Femur (tissue), 1 donor: ENCODE data around the gene STX8.

Experiments used
- DNase-seq: peaks from one replicate; pipeline ENCODE4 v3.0.0-alpha.2; 2017

The STX8 gene

DNA sequence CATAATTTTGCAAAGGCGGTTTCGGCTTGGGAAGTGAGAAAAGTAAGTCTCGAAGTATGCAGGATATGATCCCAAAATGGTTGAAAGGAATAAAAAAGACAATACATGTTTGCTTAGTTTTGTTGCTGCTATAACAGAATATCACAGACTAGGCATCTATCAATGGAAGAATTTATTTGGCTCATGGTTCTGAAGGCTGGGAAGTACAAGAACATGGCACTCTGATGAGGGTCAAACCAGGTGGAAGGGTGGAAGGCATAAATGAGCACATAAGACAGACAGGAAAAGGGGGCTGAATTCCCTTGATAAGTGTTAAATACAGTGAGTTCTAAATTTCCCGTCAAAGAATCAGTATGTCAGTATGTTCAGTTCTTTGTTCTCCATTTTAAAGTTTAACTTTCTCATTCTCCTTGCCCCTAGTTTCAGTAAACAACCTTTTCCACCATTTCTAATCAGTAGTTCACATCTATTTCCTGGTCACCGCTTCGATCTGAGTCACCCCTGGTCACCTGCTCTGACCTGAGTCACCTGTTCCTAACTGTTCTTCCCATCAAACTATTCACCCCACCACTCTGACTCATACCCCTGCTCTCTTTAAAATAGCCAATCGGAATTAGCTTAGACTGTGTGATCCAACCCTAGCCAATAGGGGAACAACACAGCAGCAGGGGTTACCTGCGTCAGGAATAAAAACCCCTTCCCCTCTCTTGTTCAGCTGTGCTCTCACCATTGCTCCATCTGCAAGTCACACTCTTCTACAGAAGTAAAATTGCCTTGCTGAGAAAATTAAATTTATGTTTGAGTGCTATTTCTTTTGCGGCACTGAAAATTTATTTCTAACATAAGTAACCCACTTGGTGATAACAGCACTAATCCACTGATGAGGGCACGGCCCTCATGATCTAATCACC is 240.8 kb downstream of the STX8 start:
- no peak for DNase-seq

DNA sequence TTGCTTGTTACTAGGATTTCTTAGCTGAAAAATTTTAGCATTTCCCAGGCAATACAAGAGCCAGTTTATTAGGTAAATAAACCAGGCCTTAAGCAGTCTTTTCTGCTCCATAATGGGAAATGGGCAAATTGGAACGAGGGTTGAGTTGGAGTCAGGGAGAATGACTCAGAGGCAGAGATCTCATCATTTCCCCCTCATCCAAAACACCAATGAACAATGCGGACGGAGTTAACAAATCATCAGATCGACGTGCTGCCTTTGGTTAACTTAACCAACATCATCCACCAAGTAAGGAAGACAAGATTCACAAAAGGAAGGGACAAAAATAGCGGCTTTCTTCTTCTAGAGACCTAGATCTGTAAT is 243.5 kb downstream of the STX8 start:
- no peak for DNase-seq

GRCh38 chr17:9331279-9332131 is 244.1 kb downstream of the STX8 start:
- DNase-seq = peak; percentile 31

DNA sequence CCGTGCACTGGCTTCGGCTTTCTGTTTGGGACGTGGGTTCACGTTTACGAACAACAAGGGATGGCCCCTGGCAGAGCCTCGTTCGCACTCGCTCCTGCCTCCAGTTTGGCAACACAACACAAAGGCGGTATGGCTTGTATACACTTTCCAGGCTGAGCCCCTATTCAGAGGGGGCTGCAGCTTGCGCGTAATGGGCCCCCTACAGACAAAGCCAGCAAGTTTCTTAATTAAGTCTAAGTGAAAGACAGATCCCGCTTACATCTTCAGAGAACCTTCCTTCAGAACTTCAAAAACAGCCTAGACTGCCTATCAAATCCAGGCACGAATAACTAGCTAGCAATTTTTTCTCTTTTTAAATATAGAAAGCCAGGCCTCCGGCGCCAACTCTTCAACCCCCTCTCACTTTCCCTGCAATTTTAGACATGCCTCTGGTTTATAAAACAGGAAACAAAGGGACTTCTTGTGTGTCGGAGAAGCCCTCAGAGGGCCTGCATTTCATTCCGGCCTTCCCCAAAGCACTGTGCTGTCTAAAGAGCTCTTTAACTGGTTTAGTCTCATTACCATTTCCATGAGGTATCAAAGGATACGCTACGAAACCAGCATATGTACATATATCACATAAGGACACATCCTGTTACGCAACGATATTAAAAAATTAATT is 244.9 kb downstream of the STX8 start:
- DNase-seq = no peak

GRCh38 chr17:9330141-9330540 is 245.5 kb downstream of the STX8 start:
- no peak for DNase-seq

- DNase-seq = peak; percentile 43
Measured at GRCh38 chr17:9329251-9329921, 246.2 kb downstream of the STX8 start.

GRCh38 chr17:9324864-9325263 is 250.8 kb downstream of the STX8 start:
- no peak for DNase-seq

GRCh38 chr17:9322326-9322725 is 253.3 kb downstream of the STX8 start:
- no peak for DNase-seq

- DNase-seq = no peak
Measured at GRCh38 chr17:9321890-9322289, 253.7 kb downstream of the STX8 start.

DNA sequence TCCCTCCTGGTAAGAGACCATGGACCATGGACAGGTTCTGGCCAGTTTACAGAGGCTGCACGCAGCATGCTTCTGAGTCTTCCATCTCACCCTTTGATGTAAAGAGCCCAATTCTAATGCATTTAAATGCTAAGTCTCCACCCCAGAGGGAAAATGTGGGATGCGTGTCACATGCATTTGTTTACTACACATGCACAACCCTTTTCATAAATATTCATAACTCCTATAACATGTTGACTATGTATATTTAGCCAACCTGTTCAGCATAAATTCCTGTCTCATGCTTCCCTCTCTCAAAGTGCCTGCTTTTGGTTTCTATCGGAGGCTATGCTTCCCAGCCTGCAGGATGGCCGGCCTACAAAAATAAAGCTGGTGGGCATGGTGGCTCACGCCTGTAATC is 260.3 kb downstream of the STX8 start:
- DNase-seq = no peak

DNA sequence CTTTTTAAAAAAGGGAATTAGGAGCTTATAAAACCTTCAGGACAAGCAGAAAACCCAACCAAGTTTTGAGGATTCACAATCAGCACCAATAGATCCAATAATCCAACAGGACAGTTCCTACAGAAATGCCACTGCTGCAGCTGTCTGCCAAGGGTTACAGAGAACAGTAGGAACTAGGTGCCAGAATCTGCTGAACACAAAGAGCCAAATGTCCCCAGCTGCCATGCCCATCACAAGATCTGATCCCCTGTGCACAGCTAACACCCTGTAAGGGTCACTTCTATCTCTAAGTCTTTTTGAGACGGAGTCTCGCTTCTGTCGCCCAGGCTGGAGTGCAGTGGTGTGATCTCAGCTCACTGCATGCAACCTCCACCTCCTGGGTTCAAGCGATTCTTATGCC is 262.3 kb downstream of the STX8 start:
- peak; percentile 35 for DNase-seq

- no peak for DNase-seq
Measured at GRCh38 chr17:9309216-9309615, 266.4 kb downstream of the STX8 start.

DNA sequence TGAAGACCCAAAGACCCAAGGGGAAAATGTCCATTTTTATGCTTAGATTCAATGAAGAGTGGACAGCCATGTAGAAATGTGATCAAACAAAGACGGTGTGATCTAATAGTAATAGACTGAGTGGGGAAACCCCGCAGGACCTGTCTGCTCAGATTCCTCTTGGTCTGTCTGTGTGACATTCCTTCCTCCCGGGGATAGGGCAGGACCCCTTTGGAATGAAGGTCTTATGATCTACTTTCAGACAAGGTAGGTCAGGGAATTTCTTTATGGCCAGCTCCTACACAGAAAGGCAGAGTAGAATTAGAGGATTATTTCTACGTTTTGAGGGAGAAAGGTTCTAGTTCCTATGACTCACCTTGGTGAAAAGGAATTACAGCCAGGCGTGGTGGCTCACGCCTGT is 267.6 kb downstream of the STX8 start:
- DNase-seq = no peak

- DNase-seq = no peak
Measured at GRCh38 chr17:9307313-9307998, 268.2 kb downstream of the STX8 start.

DNA sequence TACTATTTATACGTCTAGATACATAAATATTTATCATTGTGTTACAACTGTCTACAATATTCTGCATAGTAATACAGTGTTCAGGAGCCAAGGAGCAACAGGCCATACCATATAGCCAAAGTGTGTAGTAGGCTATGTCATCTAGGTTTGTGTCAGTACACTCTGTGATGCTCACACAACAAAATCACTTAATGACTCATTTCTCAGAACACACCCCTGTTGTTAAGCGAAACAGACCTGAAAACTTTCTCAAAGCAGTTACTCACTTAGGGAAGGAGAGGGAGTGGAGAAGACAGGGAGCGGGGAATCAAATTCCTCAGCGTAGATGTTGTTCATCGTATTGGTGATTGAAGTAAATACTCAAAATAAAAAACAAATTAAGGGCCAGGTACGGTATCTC is 269.5 kb downstream of the STX8 start:
- DNase-seq = no peak

GRCh38 chr17:9299695-9300094 is 275.9 kb downstream of the STX8 start:
- DNase-seq = no peak

DNA sequence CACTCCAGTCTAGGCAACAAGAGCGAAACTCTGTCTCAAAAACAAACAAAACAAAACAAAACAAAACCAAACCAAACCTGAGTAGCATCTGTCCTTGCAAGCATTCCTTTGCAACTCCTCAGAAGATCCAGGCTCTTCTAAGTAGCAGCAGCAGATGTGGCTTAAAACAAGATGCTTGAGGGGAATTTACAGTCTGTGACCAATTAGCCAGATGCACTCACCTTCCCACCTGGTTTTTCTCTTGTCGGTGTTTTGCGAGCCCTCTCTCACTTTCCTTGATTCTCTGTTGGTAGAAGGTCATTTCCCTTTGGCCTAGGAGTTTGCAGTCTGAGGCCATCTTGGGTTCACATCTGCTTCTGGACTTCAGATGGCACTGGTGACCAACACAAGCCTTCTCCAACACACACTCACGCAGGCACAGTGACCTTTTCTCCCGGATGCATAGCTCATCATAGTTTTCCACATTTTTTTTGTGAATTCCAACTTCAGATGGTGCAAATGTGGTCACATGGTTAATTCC is 276.8 kb downstream of the STX8 start:
- no peak for DNase-seq

DNA sequence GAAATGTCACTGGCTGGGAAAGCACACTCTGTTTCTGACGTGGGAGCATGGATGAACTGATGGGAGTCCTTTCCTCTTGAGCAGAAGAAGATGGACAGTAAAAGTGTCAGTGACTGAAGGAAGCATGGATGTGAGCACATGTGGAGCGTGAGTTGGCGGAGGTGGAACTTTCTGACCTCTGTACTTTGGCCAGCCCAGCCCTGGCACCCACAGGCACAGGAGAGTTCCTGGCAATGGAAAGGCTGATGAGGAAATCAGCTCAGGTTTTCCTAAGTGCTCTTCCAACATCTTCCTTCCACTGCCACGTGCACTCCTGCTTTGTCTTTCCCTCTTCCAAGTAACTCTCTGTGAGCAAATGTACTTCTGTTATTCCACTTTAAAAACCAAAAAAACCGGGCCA is 277.5 kb downstream of the STX8 start:
- DNase-seq = no peak

DNA sequence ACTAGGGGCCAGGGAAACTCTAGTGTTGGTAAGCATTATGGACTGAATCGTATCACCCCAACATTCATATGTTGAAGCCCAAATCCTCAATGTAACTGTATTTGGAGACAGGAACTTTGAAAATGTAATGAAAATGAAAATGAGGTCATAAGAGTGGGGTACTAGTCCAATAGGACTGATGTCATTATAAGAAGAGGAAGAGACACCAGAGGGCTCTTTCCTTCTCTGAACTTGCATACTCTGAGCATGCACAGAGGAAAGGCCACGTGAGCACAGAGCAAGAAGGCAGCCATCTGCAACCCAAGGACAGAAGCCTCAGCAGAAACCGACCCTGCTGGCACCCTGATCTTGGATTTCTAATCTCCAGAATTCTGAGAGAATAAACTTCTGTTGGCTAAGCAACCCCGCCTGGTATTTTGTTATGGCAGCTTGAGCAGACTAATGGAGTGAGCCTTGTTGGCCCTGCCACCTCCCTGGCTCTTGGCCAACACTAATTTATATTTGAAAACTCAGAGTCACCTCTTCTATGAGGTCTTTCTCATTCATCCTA is 280.9 kb downstream of the STX8 start:
- DNase-seq = no peak

GRCh38 chr17:9292561-9292941 is 283.1 kb downstream of the STX8 start:
- DNase-seq = peak; percentile 32

GRCh38 chr17:9291912-9292560 is 283.6 kb downstream of the STX8 start:
- DNase-seq = peak; percentile 38
